H9 (cell line): ENCODE data around the gene HOXA1. TPM values are rescaled to one million over a fixed set of nuclear protein-coding genes. Genes with fewer than 3 reads are reported as not detected.

Source experiments
- DNase-seq: peaks from one replicate; pipeline ENCODE4 v3.0.0-alpha.2; 2017
- H2AFZ ChIP-seq: one replicate; pipeline ENCODE4 v1.6.1; 2013; ENCODE audit warnings: mild to moderate bottlenecking, low read length, control low read depth, moderate library complexity
- H2AK5ac ChIP-seq: 2 replicates; pipeline ENCODE4 v1.6.1; 2013; ENCODE audit warnings: low read length, control low read depth, mixed read lengths; ENCODE audit not compliant: insufficient read length
- H2BK120ac ChIP-seq: one replicate; pipeline ENCODE4 v1.6.1; 2013; ENCODE audit warnings: low read depth, mild to moderate bottlenecking, low read length, control low read depth, inconsistent platforms; ENCODE audit not compliant: poor library complexity, severe bottlenecking
- H2BK12ac ChIP-seq: 2 replicates; pipeline ENCODE4 v1.6.1; 2013; ENCODE audit warnings: low read length, control low read depth, mixed read lengths, low read depth; ENCODE audit not compliant: insufficient read length
- H2BK15ac ChIP-seq: 2 replicates; pipeline ENCODE4 v1.6.1; 2013; ENCODE audit warnings: low read depth, low read length, control low read depth
- H2BK20ac ChIP-seq: one replicate; pipeline ENCODE4 v1.6.1; 2013; ENCODE audit warnings: low read depth, mild to moderate bottlenecking, low read length, control low read depth, inconsistent platforms; ENCODE audit not compliant: poor library complexity, severe bottlenecking
- H2BK5ac ChIP-seq: 2 replicates; pipeline ENCODE4 v1.6.1; 2013; ENCODE audit warnings: low read length, control low read depth, mixed read lengths; ENCODE audit not compliant: insufficient read length
- H3K14ac ChIP-seq: 2 replicates; pipeline ENCODE4 v1.6.1; 2013; ENCODE audit warnings: low read length, control low read depth; ENCODE audit not compliant: insufficient read depth
- H3K18ac ChIP-seq: 2 replicates; pipeline ENCODE4 v1.6.1; 2013; ENCODE audit warnings: low read depth, mild to moderate bottlenecking, mixed read lengths, low read length, control low read depth; ENCODE audit not compliant: insufficient read length
- H3K23ac ChIP-seq: 2 replicates; pipeline ENCODE4 v1.6.1; 2013; ENCODE audit warnings: low read length, control low read depth, mixed read lengths, low read depth; ENCODE audit not compliant: insufficient read length
- H3K23me2 ChIP-seq: 2 replicates; pipeline ENCODE4 v1.6.1; 2013; ENCODE audit warnings: low read depth, mild to moderate bottlenecking, mixed read lengths, low read length, control low read depth; ENCODE audit not compliant: insufficient read length, poor library complexity, severe bottlenecking
- H3K27ac ChIP-seq: 2 replicates; pipeline ENCODE4 v1.5.1; 2013; ENCODE audit warnings: low read length, control low read depth, mixed read lengths, low read depth; ENCODE audit not compliant: insufficient read length
- H3K27me3 ChIP-seq: 2 replicates; pipeline ENCODE4 v1.6.1; 2013; ENCODE audit warnings: low read length, control low read depth, inconsistent platforms; ENCODE audit not compliant: insufficient read depth
- H3K4ac ChIP-seq: 2 replicates; pipeline ENCODE4 v1.6.1; 2013; ENCODE audit warnings: low read depth, mild to moderate bottlenecking, control low read depth, inconsistent platforms, low read length, moderate library complexity
- H3K4me1 ChIP-seq: 2 replicates; pipeline ENCODE4 v1.6.1; 2013; ENCODE audit warnings: low read length, control low read depth, inconsistent platforms; ENCODE audit not compliant: insufficient read depth
- H3K4me2 ChIP-seq: 2 replicates; pipeline ENCODE4 v1.6.1; 2013; ENCODE audit warnings: low read length, control low read depth, mixed read lengths; ENCODE audit not compliant: insufficient read length, insufficient read depth
- H3K56ac ChIP-seq: 2 replicates; pipeline ENCODE4 v1.6.1; 2013; ENCODE audit warnings: low read depth, mild to moderate bottlenecking, mixed read lengths, low read length, control low read depth; ENCODE audit not compliant: insufficient read length
- H3K79me1 ChIP-seq: 2 replicates; pipeline ENCODE4 v1.6.1; 2013; ENCODE audit warnings: low read depth, mild to moderate bottlenecking, moderate library complexity, low read length, control low read depth, inconsistent platforms; ENCODE audit not compliant: insufficient read depth, poor library complexity, severe bottlenecking
- H3K79me2 ChIP-seq: 2 replicates; pipeline ENCODE4 v1.6.1; 2013; ENCODE audit warnings: low read length, control low read depth, inconsistent platforms; ENCODE audit not compliant: insufficient read depth
- H3K9ac ChIP-seq: 2 replicates; pipeline ENCODE4 v1.6.1; 2013; ENCODE audit warnings: low read length, control low read depth, mixed read lengths; ENCODE audit not compliant: insufficient read length; ENCODE audit errors: extremely low read depth
- H3K9me3 ChIP-seq: one replicate; pipeline ENCODE4 v1.6.1; 2013; ENCODE audit warnings: low read depth, low read length, inconsistent platforms; ENCODE audit not compliant: control insufficient read depth
- H3T11ph ChIP-seq: one replicate; pipeline ENCODE4 v1.6.1; 2013; ENCODE audit warnings: mild to moderate bottlenecking, low read length, control low read depth, inconsistent platforms
- H4K20me1 ChIP-seq: one replicate; pipeline ENCODE4 v1.6.1; 2013; ENCODE audit not compliant: control insufficient read depth, insufficient read length, insufficient read depth
- H4K5ac ChIP-seq: 2 replicates; pipeline ENCODE4 v1.6.1; 2013; ENCODE audit warnings: low read depth, mild to moderate bottlenecking, mixed read lengths, low read length, control low read depth; ENCODE audit not compliant: insufficient read length
- H4K8ac ChIP-seq: replicated peaks from 2 replicates; pipeline ENCODE4 v1.6.1; 2013; ENCODE audit warnings: low read length, control low read depth, mixed read lengths, low read depth; ENCODE audit not compliant: insufficient read length
- H4K91ac ChIP-seq: 2 replicates; pipeline ENCODE4 v1.6.1; 2013; ENCODE audit warnings: low read depth, mild to moderate bottlenecking, moderate library complexity, mixed read lengths, low read length, control low read depth; ENCODE audit not compliant: insufficient read length
- H3K27ac Mint-ChIP-seq, 3 experiments: 2 replicates in 2 of 3; 3 replicates in 1 of 3; pipeline ENCODE4 v1.8.0; 2020 to 2021; ENCODE audit warnings: mixed read lengths in 3 of 3, mild to moderate bottlenecking in 1 of 3, moderate library complexity in 1 of 3
- H3K27me3 Mint-ChIP-seq: 2 replicates; pipeline ENCODE4 v1.8.0; 2021; ENCODE audit warnings: low read depth, mild to moderate bottlenecking, moderate library complexity, mixed read lengths
- H3K36me3 Mint-ChIP-seq, 3 experiments: 2 replicates in 2 of 3; 3 replicates in 1 of 3; pipeline ENCODE4 v1.8.0; 2020 to 2021; ENCODE audit warnings: low read depth in 3 of 3, mixed read lengths in 3 of 3; ENCODE audit not compliant: insufficient read depth in 1 of 3
- H3K4me1 Mint-ChIP-seq, 2 experiments: 2 replicates each; pipeline ENCODE4 v1.8.0; 2020; ENCODE audit warnings: mixed read lengths in 2 of 2
- H3K4me3 Mint-ChIP-seq, 2 experiments: 2 replicates in 1 of 2; 3 replicates in 1 of 2; pipeline ENCODE4 v1.8.0; 2020 to 2021; ENCODE audit warnings: mild to moderate bottlenecking in 2 of 2, mixed read lengths in 2 of 2, moderate library complexity in 1 of 2
- H3K9me3 Mint-ChIP-seq, 2 experiments: 2 replicates in 1 of 2; 3 replicates in 1 of 2; pipeline ENCODE4 v1.8.0; 2020; ENCODE audit warnings: mild to moderate bottlenecking in 2 of 2, mixed read lengths in 2 of 2, moderate library complexity in 1 of 2
- CTCF ChIP-seq: fragments of 200-600 bp; sonication (generic); conservative IDR thresholded peaks from 3 replicates; pipeline ENCODE4 v1.8.0; 2021; ENCODE audit warnings: antibody characterized with exemption, mild to moderate bottlenecking
- WGBS: extraction: QIAGEN DNeasy Blood & Tissue Kit; methylation state at CpG from one replicate; pipeline ENCODE4 v1.1.7; 2013; ENCODE audit warnings: missing lambda C conversion rate, low lambda C conversion rate, mixed read lengths; ENCODE audit not compliant: insufficient read length; ENCODE audit errors: extremely low coverage; 5-methylcytosine and 5-hydroxymethylcytosine counted together
- total RNA-seq: library from RNA; stranded (reverse); gene quantifications from 2 replicates; pipeline ENCODE4 v1.2.1, GENCODE V29; 2021

The HOXA1 gene
- total RNA-seq, 1 experiment from 2014 or later = not detected

- no peak for TF ChIP-seq CTCF
These were observed 32.2 kb upstream of the HOXA1 start for GRCh38 chr7:27128034-27128433.

More at GRCh38 chr7:27128034-27128433, 32.2 kb upstream of the HOXA1 start:
- H3K9me3 ChIP-seq = no peaks in the 10 kb centered on the region
- no peak overlapping the region for H4K91ac ChIP-seq
- H2BK5ac ChIP-seq = no peak overlapping the region
- H3K56ac ChIP-seq = no peak overlapping the region
- peaks cover 2% of the 10 kb centered on the region for H4K20me1 ChIP-seq
- H3K27ac Mint-ChIP-seq = no peak overlapping the region
- no peak for DNase-seq
- no peak overlapping the region for H2BK15ac ChIP-seq
- H3K9me3 Mint-ChIP-seq = peaks cover 8 to 9% of the 10 kb centered on the region in 2 experiments; a peak in 4 of 5 replicates
- no peak overlapping the region for H3K4me3 Mint-ChIP-seq
- H3K36me3 Mint-ChIP-seq = no peaks in the 10 kb centered on the region; a peak in 1 of 7 replicates
- H4K5ac ChIP-seq = no peak overlapping the region
- no peak overlapping the region for H3K4ac ChIP-seq
- no peak overlapping the region for H3K27ac ChIP-seq
- no peak overlapping the region for H2BK120ac ChIP-seq
- H4K8ac ChIP-seq = no peak overlapping the region
- no CpG with 5 or more reads among the region's 2 CpGs for WGBS
- H3K4me1 Mint-ChIP-seq = peaks cover 0 to 10% of the 10 kb centered on the region in 2 experiments; a peak in 1 of 4 replicates
- H3K79me2 ChIP-seq = no peaks in the 10 kb centered on the region
- no peak overlapping the region for H3T11ph ChIP-seq
- H2AK5ac ChIP-seq = no peak overlapping the region
- no peak overlapping the region for H3K9ac ChIP-seq
- H2BK20ac ChIP-seq = no peak overlapping the region
- no peak overlapping the region for H2AFZ ChIP-seq
- H3K27me3 Mint-ChIP-seq = peaks cover 97% of the 10 kb centered on the region
- H3K27me3 ChIP-seq = peaks cover 95% of the 10 kb centered on the region
- no peak overlapping the region for H2BK12ac ChIP-seq
- H3K4me2 ChIP-seq = no peak overlapping the region
- H3K23ac ChIP-seq = no peak overlapping the region
- no peak overlapping the region for H3K18ac ChIP-seq
- no peaks in the 10 kb centered on the region for H3K23me2 ChIP-seq
- H3K4me1 ChIP-seq = no peaks in the 10 kb centered on the region
- no peak overlapping the region for H3K14ac ChIP-seq
- H3K79me1 ChIP-seq = no peaks in the 10 kb centered on the region
